ENCODE data around the gene VAMP2.

- TF ChIP-seq SMC3 (IDR thresholded peaks at IDR 0.05; ENCODE audit: borderline replicate concordance, low read length) (no peak), ZBED1 (IDR thresholded peaks at IDR 0.05; ENCODE audit: borderline replicate concordance) (no peak), TAF1 (IDR thresholded peaks at IDR 0.05; ENCODE audit: borderline replicate concordance, low read depth, low read length) (no peak), MTA2 (IDR thresholded peaks at IDR 0.05; ENCODE audit: low read depth) (no peak), HDAC6 (IDR thresholded peaks at IDR 0.05; ENCODE audit: unreplicated experiment) (no peak), EGR1 (IDR thresholded peaks at IDR 0.05; ENCODE audit: borderline replicate concordance in 1 of 2, low read depth in 2 of 2, low read length in 2 of 2) (no peak)
- TF ChIP-seq, protein P1, sequence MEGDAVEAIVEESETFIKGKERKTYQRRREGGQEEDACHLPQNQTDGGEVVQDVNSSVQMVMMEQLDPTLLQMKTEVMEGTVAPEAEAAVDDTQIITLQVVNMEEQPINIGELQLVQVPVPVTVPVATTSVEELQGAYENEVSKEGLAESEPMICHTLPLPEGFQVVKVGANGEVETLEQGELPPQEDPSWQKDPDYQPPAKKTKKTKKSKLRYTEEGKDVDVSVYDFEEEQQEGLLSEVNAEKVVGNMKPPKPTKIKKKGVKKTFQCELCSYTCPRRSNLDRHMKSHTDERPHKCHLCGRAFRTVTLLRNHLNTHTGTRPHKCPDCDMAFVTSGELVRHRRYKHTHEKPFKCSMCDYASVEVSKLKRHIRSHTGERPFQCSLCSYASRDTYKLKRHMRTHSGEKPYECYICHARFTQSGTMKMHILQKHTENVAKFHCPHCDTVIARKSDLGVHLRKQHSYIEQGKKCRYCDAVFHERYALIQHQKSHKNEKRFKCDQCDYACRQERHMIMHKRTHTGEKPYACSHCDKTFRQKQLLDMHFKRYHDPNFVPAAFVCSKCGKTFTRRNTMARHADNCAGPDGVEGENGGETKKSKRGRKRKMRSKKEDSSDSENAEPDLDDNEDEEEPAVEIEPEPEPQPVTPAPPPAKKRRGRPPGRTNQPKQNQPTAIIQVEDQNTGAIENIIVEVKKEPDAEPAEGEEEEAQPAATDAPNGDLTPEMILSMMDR (IDR thresholded peaks at IDR 0.05 in 2 of 3, conservative IDR thresholded peaks at IDR 0.05 in 1 of 3; ENCODE audit: control insufficient read depth in 2 of 3, extremely low read depth in 1 of 3, insufficient read depth in 1 of 3, low read depth in 3 of 3, low read length in 3 of 3) = no peak
These were observed 34.5 kb downstream of the VAMP2 start for GRCh38 chr17:8128125-8128784.

Data from GM12878 (cell line).